Ishikawa (cell line): ENCODE measurements around the gene PTH2.

Source experiments
- CEBPB ChIP-seq: IDR thresholded peaks from 2 replicates; pipeline ENCODE4 v1.6.1; 2012
- CREB1 ChIP-seq: IDR thresholded peaks from 2 replicates; pipeline ENCODE4 v1.6.1; 2012; ENCODE audit warnings: low read depth
- EGR1 ChIP-seq: IDR thresholded peaks from 2 replicates; pipeline ENCODE4 v1.6.1; 2012
- EP300 ChIP-seq: IDR thresholded peaks from 2 replicates; pipeline ENCODE4 v1.6.1; 2012; ENCODE audit warnings: borderline replicate concordance
- FOXM1 ChIP-seq: IDR thresholded peaks from 2 replicates; pipeline ENCODE4 v1.6.1; 2012; ENCODE audit warnings: low read depth, borderline replicate concordance
- MAX ChIP-seq: IDR thresholded peaks from 2 replicates; pipeline ENCODE4 v1.6.1; 2012
- NFIC ChIP-seq: IDR thresholded peaks from 2 replicates; pipeline ENCODE4 v1.6.1; 2012
- RAD21 ChIP-seq: IDR thresholded peaks from 2 replicates; pipeline ENCODE4 v1.6.1; 2012; ENCODE audit warnings: low read depth
- REST ChIP-seq: IDR thresholded peaks from 2 replicates; pipeline ENCODE4 v1.6.1; 2012; ENCODE audit warnings: low read depth, mild to moderate bottlenecking
- TAF1 ChIP-seq: IDR thresholded peaks from 2 replicates; pipeline ENCODE4 v1.6.1; 2012; ENCODE audit warnings: low read depth, mild to moderate bottlenecking
- TCF12 ChIP-seq: IDR thresholded peaks from 2 replicates; pipeline ENCODE4 v1.6.1; 2012; ENCODE audit warnings: low read depth
- TEAD4 ChIP-seq: IDR thresholded peaks from 2 replicates; pipeline ENCODE4 v1.6.1; 2012
- YY1 ChIP-seq: IDR thresholded peaks from 2 replicates; pipeline ENCODE4 v1.6.1; 2012; ENCODE audit warnings: low read depth
- TF ChIP-seq, protein P1 (sequence below): IDR thresholded peaks from 2 replicates; pipeline ENCODE4 v1.6.1; 2012

DNA sequence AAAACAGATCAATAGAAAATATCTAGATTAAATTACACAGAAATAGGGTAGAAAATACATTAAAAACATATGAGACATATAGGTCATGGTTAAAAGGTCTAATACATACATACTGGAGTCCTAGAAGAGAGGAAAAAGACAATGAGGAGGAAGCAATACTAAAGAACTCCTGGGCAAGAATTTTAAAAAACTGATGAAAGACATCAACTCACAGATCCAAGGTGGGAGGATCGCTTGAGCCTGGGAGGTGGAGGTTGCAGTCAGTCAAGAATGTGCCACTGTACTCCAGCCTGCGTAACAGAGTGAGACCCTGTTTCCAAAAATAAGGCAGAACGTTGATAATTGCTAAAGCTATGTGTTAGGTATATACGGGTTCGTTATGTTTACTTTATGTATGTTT lies 40.6 kb downstream of the PTH2 start:
- TF ChIP-seq MAX (no peak), TAF1 (no peak), REST (no peak), EP300 (no peak), RAD21 (no peak), YY1 (no peak), EGR1 (no peak), CEBPB (no peak), FOXM1 (no peak), TCF12 (no peak), CREB1 (no peak), TEAD4 (no peak), NFIC (no peak)
- TF ChIP-seq, protein P1, sequence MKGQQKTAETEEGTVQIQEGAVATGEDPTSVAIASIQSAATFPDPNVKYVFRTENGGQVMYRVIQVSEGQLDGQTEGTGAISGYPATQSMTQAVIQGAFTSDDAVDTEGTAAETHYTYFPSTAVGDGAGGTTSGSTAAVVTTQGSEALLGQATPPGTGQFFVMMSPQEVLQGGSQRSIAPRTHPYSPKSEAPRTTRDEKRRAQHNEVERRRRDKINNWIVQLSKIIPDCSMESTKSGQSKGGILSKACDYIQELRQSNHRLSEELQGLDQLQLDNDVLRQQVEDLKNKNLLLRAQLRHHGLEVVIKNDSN: no peak
